Stimulated activated CD4-positive, alpha-beta T cell treated with anti-CD3 and anti-CD28 coated beads, Interleukin-12 subunit alpha, Interleukin-12 subunit beta, amount 100 ng/mL, for 4 hours (primary cell): ENCODE results near the gene PFAS.
"Not testable (repeated sequence)": the region's sequence is repeated elsewhere in the genome, so short reads cannot be mapped to it uniquely, and the experiment has no call there.

Experiments
- DNase-seq: peaks from one replicate; pipeline ENCODE4 v3.0.0-alpha.2; 2020

PFAS gene

DNA sequence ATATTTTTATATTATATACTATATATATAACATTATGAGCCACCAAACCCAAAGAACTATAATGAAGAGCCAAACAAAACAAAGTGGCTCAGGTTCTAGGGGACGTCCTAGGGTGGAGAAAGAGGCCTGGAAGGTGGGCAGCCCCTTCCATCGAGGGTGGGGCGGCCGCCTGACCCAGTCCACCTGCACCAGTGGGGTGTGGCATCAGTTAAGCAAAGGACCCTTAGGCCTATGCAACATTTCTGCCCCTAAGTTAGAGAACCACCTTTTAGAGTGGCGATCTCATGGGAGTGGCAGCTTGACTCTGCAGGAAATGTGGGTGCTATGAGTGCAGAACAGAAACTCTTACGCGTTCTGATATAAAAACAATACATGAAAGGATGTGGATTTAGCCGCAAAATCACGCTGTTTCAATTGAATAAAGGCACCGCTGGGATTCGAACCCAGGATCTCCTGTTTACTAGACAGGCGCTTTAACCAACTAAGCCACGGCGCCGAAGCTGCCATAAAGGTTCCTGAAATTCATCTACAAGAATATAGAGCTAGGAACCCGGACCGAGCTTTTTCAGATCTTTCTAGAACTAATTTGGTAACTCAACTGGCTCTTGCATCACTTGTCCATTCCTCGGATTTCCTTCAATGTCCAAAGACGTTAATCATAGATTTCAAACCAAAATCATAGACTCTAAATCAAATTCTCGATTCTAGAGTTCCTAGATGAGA, 23.1 kb upstream of the PFAS start:
- DNase-seq = peak; percentile 68

DNA sequence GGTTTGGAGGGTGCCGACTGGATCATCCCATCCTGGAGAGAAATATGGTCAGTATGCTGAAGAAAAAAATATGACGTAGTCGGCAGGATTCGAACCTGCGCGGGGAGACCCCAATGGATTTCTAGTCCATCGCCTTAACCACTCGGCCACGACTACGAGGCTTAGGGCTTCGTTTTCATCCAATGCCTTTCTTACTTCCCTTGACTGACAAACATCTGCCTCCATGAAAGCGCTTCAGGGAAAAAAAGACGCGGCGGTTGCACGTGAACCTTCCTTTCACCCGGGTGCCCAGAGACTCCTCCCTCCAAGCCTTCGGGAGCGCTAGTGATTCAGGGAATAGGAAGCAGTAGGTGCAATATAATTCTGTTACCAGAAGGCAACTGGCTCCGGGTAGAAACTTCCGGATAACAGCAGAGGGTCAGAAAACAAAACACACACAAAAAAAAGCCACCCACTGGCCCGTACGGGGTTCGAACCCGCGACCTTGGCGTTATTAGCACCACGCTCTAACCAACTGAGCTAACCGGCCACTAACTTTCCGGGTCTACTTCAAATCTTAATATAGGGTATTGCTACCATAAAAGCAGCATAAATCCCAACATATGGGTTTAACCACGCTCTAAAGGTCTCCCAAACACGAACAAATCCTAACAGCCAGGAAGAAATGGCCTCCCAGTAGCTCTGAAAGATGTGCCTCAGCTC, 22.4 kb upstream of the PFAS start:
- peak; percentile 48 for DNase-seq

DNA sequence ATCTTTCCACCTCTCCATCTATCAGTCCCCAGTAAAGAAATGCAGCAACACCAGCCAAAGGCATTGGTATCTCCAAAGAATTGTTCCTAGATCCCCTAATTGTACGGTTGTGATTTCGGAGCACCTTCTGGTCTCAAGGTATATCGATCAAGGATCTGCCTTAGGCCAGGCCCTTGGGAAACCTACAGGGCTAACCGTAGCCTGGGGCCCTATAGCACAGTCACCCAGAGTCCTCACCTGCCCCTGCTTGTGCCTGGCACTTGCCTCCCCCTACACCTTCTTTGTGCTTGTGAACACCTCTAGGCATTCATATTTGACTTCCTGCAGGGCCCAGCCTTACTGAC, 21.9 kb upstream of the PFAS start:
- DNase-seq = no peak

GRCh38 chr17:8231701-8232100, 17.4 kb upstream of the PFAS start:
- DNase-seq = no peak

- no peak for DNase-seq
Measured at GRCh38 chr17:8234361-8235270, 14.5 kb upstream of the PFAS start.

DNA sequence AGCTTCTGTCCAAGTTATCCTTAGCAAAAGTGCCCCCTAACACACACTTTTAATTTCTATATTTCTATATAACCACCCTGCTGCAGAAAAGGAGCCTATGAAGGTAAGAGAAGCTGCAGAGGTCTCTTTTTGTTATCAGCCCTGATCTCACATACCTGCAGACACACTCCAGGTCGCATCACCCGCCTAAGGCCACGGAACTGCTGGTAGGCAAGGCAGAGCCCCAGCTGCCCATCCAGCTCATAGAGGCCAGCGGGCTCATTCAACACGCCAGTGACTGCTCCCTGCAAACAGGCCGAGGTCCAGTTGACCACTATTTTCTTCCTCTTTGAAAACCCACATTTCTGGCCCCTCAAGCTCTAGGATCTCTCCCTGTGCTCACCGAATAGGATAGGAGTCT, 13.4 kb upstream of the PFAS start:
- no peak for DNase-seq

DNA sequence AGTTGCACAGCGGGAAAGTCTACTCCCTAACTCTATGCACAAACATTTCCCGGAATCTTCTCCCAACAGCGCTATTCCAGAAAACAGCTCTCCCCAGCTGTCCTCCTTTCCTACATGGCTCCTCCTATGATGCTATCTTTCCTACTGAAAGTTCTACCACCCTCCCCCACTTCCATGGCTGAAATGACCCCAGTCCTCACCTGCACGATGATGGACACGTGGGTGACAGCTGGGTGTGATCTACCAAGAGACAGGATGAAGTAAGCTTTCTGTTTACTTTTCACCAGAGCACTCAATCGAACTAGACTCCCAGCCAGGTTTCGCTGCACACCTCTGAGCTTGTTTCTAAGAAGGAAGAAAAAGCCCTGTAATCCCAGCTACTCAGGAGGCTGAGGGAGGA, 11.9 kb upstream of the PFAS start:
- no peak for DNase-seq

GRCh38 chr17:8237886-8238285, 11.2 kb upstream of the PFAS start:
- DNase-seq = no peak

GRCh38 chr17:8243827-8244226, 5.3 kb upstream of the PFAS start:
- DNase-seq = no peak

GRCh38 chr17:8244768-8245167, 4.3 kb upstream of the PFAS start:
- DNase-seq = no peak

- DNase-seq = no peak
Measured at GRCh38 chr17:8249621-8250500, 772 bp downstream of the PFAS start.

GRCh38 chr17:8251411-8251810, 2.3 kb downstream of the PFAS start:
- not testable (repeated sequence) for DNase-seq

DNA sequence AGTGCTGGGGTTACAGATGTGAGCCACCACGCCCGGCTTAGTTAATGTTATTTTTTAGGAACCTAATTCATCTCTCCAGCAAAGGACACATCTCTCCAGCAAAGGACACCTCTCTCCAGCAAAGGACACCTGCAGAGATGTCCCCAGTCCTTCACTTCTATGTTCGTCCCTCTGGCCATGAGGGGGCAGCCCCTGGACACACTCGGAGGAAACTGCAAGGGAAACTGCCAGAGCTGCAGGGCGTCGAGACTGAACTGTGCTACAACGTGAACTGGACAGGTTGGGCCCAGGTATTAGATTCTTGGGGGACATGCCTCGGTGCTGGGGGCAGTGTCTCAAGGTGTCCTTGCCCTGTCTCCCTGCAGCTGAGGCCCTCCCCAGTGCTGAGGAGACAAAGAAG, 4.7 kb downstream of the PFAS start:
- no peak for DNase-seq

DNA sequence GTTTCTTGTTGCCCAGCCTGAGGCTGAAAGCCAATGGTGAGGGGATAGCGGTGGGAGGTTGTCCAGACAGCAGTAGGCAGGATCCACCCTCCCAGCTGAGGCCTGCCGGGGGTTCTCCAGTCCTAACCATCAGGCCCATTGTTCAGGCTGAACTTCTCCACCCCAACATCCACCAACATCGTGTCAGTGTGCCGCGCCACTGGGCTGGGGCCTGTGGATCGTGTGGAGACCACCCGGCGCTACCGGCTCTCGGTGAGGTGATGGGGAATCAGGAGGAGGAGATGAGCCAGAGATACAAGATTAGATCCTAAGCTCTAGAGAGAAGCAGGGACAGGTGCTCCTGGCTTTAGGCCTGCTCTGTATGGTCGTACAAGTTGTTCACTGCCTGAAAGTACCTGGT, 5.8 kb downstream of the PFAS start:
- no peak for DNase-seq

- DNase-seq = no peak
Measured at GRCh38 chr17:8255499-8255898, 6.4 kb downstream of the PFAS start.

- DNase-seq = no peak
Measured at GRCh38 chr17:8256291-8256690, 7.2 kb downstream of the PFAS start.

DNA sequence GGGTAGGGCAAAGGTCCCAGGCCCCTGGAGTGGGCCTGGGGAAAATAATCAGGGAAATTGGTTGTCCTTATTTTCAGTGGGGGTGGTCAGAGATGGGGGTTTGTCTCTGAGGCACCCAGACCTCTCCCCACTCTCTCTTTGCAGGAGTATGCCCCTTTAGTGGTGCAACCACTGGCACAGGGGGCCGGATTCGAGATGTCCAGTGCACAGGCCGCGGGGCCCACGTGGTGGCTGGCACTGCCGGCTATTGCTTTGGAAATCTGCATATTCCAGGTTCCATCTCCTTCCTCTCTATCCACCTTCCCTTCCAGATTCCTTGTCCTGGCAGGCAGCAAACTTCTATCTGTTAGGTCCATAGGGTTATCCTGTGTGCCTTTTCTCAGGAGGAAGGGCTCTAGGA, 7.6 kb downstream of the PFAS start:
- no peak for DNase-seq

- DNase-seq = no peak
Measured at GRCh38 chr17:8257801-8258200, 8.7 kb downstream of the PFAS start.

- DNase-seq = no peak
Measured at GRCh38 chr17:8264320-8264719, 15.2 kb downstream of the PFAS start.

DNA sequence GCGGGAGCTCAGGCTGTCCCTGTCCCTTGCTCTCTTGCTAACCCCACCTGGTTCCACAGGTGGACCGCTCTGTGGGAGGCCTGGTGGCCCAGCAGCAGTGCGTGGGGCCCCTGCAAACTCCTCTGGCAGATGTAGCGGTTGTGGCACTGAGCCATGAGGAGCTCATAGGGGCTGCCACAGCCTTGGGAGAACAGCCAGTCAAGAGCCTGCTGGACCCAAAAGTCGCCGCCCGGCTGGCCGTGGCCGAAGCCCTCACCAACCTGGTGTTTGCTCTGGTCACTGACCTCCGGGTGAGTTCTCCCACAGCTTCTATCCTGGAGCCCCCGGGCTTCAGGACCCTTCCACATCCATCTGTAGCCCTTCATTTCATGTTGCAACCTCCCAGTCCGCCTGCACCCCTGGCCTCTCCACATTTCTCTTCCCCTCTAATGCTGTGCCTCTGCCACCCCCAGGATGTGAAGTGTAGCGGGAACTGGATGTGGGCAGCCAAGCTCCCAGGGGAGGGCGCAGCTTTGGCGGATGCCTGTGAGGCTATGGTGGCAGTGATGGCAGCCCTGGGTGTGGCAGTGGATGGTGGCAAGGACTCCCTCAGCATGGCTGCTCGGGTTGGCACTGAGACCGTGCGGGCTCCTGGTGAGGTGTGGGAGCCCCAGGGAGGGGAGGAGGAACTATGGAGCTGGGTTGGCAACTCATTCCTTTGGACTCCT, 15.9 kb downstream of the PFAS start:
- DNase-seq = no peak

DNA sequence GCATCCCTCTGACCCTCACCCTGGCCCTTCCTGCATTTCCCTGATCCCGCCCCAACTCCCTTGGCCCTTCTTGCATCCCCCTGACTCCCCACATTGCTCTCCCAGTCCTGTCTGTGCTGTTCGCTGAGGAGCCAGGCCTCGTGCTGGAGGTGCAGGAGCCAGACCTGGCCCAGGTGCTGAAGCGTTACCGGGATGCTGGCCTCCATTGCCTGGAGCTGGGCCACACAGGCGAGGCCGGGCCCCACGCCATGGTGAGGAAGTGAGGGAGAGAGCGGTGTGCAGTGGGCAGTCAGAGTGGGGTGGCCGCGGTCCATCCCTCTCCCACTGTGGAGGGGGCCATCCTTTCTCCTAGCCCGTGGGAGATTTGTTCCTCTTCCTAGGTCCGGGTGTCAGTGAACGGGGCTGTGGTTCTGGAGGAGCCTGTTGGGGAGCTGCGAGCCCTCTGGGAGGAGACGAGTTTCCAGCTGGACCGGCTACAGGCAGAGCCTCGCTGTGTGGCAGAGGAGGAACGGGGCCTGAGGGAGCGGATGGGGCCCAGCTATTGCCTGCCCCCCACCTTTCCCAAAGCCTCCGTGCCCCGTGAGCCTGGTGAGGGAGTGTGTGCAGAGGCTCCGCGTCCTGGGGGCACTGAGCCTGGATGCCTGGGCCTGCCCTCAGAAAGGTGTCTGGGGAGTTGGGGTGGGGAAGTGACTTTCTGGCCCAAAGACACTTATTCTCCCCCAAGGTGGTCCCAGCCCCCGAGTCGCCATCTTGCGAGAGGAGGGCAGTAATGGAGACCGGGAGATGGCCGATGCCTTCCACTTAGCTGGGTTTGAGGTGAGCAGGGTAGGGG, 17.8 kb downstream of the PFAS start:
- DNase-seq = no peak
